AG09319 (cell line): ENCODE results near the gene PICK1.
A peak's percentile ranks its signal among the peaks of the same experiment; 100 is the strongest.
"Not testable (repeated sequence)": the region's sequence is repeated elsewhere in the genome, so short reads cannot be mapped to it uniquely, and the experiment has no call there.

Experiments used
- DNase-seq: peaks from one replicate; pipeline ENCODE4 v3.0.0-alpha.2; 2010; ENCODE audit warnings: low read depth; ENCODE audit errors: extremely low read depth
- TF ChIP-seq, protein P1 (sequence below): IDR thresholded peaks from 2 replicates; pipeline ENCODE4 v1.5.1; 2011; ENCODE audit warnings: low read depth, mild to moderate bottlenecking, inconsistent platforms, low read length, moderate library complexity

Gene PICK1

DNA sequence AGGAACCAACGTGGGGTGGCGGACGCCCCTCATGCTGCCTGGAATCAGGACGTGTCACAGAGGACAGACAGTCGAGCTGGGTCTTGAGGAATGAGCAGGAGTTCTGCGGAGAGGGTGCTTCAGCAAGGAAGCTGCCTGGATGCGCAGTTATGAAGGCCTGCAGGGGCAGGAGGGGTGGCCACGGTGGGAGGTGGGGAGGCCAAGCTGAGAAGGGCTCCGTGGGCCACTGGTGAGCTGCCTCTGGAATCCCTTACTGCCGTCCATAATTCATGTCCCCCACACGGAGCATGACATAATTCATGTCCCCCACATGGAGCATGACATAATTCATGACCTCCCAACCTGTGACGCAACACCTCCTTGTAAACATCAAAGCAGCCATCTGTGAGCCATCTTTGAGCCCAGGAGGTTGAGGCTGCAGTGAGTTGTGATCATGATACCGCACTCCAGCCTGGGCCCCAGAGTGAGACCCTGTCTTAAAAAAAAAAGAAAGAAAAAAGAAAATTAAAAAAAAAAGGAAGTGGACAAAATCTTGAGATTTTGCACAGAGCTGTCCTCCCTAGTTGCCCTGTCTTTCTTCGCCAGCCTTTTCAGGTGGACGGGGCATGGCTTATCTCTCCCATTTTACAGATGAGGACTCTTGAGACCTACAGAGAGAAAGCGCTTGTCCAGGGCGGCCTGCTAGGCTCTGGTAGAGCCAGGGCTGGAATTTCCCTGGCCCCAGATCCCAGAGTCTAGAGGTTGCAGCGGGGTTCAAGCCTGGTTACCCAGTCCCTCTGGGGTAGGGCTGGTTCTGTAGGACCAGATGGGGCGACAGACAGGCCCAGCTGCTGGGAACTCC lies 24.3 kb upstream of the PICK1 start:
- TF ChIP-seq, protein P1, sequence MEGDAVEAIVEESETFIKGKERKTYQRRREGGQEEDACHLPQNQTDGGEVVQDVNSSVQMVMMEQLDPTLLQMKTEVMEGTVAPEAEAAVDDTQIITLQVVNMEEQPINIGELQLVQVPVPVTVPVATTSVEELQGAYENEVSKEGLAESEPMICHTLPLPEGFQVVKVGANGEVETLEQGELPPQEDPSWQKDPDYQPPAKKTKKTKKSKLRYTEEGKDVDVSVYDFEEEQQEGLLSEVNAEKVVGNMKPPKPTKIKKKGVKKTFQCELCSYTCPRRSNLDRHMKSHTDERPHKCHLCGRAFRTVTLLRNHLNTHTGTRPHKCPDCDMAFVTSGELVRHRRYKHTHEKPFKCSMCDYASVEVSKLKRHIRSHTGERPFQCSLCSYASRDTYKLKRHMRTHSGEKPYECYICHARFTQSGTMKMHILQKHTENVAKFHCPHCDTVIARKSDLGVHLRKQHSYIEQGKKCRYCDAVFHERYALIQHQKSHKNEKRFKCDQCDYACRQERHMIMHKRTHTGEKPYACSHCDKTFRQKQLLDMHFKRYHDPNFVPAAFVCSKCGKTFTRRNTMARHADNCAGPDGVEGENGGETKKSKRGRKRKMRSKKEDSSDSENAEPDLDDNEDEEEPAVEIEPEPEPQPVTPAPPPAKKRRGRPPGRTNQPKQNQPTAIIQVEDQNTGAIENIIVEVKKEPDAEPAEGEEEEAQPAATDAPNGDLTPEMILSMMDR, result no peak
- DNase-seq, result peak; percentile 22

DNA sequence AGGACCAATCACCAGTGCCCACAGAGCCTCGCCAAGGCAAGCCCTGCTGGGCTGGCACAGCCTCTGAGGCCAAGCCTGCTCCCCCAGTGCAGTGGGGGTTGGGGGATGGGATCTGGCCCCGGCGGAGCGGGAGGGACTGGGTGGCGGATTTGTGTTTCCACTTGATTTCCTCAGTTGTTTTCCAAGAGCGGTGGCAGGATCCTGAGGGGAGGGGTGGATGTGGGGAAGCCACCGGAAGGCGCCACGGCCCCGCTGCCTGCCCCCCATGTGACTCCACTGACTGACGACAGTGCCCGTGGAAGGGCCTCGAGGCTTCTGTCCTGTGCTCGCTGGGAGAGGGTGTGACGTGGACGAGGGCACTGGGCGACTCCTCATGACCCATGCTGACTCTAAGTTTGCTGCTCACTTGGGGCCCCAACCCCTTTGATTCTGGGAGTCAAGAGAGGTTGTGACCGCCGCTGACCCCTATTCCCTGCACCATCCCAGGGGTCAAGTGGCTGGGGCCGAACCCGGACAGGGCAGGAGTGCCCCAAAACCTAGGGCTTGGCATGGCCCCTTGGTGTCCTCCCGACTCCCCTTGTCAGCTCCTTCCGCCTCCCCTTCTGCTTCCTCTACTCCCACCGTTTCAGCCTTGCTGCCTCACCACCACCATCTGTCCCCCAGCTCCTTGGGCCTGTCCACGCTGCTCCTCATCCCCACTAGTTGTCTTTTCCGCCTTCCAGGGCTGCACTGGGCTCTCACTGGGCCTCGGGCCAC lies 23.5 kb upstream of the PICK1 start:
- TF ChIP-seq, protein P1, result no peak
- DNase-seq, result no peak

DNA sequence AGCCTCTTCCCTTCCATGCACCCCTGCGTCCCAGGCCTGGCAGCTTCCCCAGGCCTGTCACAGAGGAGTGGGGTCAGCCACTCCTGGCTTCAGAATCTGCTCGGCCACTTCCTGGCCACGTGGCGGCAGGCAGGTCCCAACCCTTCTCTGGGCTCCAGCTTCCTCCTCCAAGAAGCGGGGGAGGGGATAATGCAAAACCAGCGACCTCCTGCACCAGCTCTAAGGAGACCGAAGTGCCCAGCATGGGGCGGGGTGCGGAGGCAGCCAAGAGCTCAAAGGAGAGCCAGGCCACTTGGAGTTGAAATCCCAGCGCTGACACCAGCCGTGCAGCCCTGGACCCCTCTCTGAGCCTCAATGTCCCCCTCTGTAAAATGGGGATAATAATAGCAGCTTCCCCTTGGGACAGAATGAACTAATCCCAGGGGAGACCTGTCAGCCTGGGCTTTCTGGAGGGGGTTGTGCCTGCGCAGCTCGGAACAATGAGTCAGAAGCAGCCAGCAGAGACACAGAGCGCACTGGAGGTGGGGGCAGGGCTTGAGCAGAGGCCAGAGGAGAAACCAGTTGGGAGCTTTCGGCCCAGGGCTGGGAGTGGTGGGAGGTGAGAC lies 22.8 kb upstream of the PICK1 start:
- TF ChIP-seq, protein P1, result no peak
- peak; percentile 48 for DNase-seq

DNA sequence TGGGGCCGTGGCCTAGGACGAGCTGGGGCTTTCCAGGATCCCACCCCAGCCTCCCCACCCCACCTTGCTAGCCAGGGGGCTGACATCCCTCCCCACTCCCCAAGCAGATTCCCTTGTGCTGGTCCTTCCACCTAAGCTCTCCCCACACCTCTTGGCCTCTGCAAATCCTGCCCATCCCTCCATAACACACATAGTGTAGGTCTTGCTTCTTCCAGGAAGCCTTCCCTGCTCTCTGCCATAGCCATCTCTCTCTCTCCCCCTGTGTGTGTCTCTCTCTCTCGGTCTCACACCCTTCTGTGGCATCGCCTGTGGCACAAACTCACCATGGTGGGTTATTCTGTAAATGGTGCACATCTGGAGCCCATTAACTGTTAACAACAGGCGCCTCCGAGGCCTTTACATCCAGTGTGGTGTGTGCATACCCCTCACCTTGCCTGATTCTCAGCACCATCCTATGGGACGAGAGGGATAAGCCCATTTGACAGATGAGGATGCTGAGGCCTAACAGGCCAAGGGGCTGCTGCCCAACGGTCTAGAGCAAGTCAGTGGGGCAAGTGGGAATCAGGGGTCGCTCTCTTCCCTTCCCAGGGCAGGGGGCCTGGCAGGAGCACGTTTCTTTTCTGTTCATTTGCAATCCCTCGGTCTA lies 22.2 kb upstream of the PICK1 start:
- DNase-seq, result no peak
- TF ChIP-seq, protein P1, result no peak

DNA sequence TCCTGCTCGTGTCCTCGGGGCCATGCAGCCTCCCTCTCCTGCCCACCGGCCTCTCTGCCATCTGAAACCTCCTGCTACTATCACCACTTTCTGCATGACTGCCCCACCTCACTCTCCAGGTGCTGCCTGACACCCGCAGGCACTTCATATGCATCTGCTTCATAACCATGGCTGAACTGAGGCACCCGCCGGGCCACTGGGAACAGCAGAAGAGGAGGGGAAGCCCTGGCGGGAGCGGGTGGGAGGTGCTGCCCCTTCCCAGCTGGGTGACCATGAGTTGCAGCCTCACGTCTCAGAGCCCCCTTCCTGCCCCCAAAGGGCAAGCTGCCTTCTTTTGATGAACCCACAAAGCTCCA lies 21.7 kb upstream of the PICK1 start:
- TF ChIP-seq, protein P1, result no peak
- no peak for DNase-seq

DNA sequence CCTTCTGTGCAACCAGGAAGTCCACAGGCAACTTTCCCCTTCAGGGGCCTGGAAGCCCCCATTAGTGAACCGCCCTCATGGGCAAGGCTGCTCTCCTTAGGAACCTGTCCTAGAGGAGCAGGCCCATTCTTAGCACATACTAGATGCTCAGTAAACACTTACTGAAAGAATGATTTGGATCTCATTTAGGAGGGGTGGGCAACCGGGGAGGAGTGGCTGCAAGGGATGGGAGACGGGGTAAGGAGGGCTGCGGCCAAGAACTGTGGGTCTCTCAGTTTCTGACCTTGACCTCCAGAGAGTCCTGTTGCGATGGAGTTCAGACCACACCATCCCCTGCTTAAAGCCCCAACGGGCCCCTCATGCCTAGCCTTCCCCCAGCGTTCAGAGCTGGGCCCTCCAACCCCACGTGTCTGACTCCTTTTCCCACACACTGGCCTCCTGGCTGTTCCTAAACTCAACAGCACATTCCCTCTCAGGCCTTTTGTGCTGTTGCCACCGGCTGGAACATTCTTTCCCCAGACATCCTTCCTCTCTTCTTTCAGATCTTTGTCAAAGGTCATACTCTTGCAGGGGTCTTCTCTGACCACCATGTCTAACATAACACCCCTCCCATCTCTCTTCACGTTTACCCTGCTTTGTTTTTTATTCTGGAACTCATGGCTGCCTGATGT lies 20.7 kb upstream of the PICK1 start:
- DNase-seq, result no peak
- TF ChIP-seq, protein P1, result no peak

DNA sequence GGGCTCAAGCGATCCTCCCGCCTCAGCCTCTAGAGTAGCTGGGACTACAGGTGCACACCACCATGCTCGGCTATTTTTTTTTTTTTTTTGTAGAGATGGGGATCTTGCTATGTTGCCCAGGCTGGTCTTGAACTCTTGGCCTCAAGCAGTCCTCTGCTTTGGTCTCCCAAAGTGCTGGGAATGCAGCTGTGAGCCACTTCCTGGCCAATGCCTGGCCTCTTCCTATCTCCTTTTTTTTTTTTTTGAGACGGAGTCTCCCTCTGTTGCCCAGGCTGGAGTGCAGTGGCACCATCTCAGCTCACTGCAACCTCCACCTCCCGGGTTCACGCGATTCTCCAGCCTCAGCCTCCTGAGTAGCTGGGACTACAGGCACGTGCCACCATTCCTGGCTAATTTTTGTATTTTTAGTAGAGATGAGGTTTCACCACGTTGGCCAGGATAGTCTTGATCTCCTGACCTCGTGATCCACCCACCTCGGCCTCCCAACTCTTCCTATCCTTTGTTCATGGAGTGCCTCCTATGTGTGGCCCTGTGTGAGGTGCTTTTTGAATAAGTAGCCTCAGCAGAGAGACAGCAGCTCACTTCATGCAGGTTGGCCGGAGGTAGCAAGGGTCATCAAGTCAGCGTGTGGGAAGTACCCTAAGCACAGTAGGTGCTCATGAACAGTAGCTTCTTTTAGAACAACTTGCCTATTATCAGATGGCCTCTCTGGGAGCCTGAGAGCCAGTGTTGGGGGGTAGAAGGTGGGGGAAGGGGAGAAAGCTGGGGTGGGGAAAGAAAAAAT lies 19.6 kb upstream of the PICK1 start:
- DNase-seq, result not testable (repeated sequence)
